GM10266 (cell line): Measurements from ENCODE around the gene FHIP2A.
A peak's percentile ranks its signal among the peaks of the same experiment; 100 is the strongest.
"Not testable (repeated sequence)": the region's sequence is repeated elsewhere in the genome, so short reads cannot be mapped to it uniquely, and the experiment has no call there.

Source experiments
- DNase-seq: peaks from one replicate; pipeline ENCODE4 v3.0.0; 2012; ENCODE audit errors: extremely low spot score
- TF ChIP-seq, protein P1 (sequence below): IDR thresholded peaks from 2 replicates; pipeline ENCODE4 v1.5.1; 2012; ENCODE audit warnings: mild to moderate bottlenecking, low read depth; ENCODE audit not compliant: control insufficient read depth, insufficient read depth; ENCODE audit errors: missing control alignments

FHIP2A gene

DNA sequence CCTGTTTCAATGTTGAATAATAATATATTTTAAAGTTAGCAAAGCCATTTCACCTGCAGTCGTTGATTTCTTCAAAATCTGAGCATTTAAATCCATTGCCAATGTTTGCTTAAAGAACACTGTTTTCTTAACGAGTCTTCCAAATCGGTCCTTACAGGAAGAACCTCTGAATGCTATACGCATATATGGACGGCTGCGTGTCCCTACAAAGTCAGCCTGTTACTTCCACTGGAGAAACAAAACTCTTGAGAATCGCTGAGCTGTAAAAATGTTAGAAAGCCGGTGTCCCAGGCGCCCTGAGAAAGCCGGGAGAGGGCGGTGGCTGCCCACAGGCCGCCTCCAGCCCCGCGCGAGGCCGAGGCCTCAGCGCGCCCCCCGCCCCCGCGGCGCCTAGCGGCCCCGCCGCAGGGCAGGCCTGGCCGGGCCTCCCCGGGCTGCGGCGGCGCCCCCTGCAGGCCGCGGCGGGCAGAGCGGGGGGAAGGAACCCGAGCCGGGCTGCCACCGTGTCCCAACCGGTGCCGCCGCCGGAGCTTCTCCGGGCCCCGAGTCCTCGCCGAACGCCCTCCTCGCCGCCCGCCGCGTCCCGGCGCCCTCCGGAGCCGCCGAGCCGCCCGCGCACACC is at the start of gene FHIP2A:
Gene FHIP2A, plus strand, starts transcription at position 488 of the 622 bp plus-strand sequence. CDS start 299 bp downstream, outside the sequence.
- peak; percentile 92 for DNase-seq

DNA sequence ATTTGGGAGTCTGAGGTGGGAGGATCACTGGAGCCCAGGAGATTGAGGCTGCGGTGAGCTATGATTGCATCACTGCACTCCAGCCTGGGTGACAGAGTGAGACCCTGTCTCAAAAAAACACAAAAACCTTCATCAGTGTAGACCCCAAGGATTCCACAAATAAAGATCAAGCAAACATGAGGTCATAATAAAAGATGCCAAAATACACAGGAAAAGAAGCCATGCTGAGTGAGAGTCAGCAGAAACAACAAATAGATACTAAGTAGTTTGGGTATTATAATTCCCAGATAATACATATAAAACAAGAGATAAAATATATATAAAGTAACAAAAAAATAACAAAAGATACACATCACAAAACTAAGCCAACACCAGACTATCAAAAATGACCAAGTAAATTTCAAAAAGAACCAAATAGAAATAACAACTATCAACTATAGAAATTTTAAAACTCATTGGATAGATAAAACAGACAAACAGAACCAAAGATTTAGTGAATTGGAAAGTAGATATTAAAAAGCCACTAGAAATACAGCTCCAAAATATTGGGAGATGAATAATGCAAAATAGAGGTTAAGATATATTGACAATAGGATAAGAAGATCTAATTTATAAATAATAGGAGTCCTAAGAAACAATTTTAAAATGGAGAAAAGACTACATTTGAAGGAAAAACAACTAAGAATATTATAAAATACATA is 48.9 kb upstream of the FHIP2A start:
- no peak for DNase-seq
- TF ChIP-seq, protein P1, sequence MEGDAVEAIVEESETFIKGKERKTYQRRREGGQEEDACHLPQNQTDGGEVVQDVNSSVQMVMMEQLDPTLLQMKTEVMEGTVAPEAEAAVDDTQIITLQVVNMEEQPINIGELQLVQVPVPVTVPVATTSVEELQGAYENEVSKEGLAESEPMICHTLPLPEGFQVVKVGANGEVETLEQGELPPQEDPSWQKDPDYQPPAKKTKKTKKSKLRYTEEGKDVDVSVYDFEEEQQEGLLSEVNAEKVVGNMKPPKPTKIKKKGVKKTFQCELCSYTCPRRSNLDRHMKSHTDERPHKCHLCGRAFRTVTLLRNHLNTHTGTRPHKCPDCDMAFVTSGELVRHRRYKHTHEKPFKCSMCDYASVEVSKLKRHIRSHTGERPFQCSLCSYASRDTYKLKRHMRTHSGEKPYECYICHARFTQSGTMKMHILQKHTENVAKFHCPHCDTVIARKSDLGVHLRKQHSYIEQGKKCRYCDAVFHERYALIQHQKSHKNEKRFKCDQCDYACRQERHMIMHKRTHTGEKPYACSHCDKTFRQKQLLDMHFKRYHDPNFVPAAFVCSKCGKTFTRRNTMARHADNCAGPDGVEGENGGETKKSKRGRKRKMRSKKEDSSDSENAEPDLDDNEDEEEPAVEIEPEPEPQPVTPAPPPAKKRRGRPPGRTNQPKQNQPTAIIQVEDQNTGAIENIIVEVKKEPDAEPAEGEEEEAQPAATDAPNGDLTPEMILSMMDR: no peak

More for the DNA sequence above, at the start of gene FHIP2A:
- TF ChIP-seq, protein P1: peak; percentile 83

DNA sequence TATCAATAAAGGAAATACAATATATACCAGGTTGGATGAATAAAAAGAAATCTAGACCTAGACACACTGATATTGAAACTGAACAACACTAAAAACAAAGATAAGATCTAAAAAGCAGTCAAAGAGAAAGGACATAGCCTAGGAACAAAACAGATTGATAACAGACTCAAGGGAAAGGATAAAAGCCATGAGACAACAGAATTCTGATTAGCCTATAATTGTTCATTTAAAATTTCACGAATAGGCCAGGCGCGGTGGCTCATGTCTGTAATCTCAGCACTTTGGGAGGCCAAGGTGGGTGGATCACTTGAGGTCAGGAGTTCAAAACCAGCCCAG is 48.4 kb upstream of the FHIP2A start:
- DNase-seq: no peak
- TF ChIP-seq, protein P1: no peak

DNA sequence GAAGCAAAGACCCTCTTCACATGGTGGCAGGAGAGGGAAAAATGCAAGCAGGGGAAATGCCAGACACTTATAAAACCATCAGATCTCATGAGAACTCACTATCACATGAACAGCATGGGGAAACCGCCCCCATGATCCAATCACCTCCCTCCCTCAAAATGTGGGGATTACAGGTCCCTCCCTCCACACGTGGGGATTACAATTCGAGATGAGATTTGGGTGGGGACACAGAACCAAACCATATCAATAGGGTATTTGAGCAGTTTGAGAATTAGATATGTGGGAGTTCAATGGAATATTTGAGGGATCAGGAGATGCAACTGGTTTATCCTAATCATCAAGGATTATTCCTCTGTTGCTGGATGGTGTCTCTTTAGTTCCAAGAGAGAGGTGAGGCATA is 46.5 kb upstream of the FHIP2A start:
- not testable (repeated sequence) for DNase-seq

- TF ChIP-seq, protein P1: no peak
- DNase-seq: no peak
Measured at GRCh38 chr10:114777415-114777814, 44.2 kb upstream of the FHIP2A start.

- no peak for DNase-seq
- TF ChIP-seq, protein P1: no peak
Measured at GRCh38 chr10:114779803-114780576, 41.6 kb upstream of the FHIP2A start.

DNA sequence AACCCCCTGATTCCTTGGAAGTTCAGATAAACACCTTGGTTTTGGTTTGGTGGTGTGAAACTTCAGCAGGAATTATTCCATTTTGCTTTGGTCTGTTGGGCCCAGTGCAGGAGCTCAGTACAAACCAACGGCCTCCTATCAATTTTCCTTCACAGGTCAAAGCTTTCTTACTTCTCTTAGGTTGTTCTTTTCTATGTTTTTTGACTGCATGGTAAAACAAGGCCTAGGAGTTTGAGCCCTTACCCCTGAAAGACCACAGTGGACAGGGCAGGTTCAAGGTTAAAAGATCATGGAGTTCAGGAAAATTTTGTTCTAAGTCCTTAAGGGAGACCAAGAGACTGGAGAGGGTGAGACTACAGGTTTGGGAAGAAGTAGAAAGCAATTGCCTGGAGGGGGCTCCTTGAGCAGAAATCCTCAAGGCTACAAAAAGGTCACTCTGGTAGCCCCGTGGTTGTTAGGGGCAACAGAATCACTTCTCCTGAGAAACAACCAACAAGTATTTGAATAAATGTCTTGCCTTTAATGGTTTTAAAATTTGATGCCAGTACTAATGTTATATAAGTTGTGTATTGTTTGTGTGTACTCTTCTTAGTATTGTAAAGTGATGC is 40.9 kb upstream of the FHIP2A start:
- TF ChIP-seq, protein P1: no peak
- DNase-seq: no peak
